ENCODE measurements around the gene PSMD12. TPM values are rescaled to one million over a fixed set of nuclear protein-coding genes. Genes with fewer than 3 reads are reported as not detected.

PSMD12 gene
- total and polyA plus RNA-seq, 9 of the 15 experiments (the other 6 are each of a cell fraction or from before 2014, with no cell fraction given), result 36.6 to 150 (median 65.5) TPM

DNA sequence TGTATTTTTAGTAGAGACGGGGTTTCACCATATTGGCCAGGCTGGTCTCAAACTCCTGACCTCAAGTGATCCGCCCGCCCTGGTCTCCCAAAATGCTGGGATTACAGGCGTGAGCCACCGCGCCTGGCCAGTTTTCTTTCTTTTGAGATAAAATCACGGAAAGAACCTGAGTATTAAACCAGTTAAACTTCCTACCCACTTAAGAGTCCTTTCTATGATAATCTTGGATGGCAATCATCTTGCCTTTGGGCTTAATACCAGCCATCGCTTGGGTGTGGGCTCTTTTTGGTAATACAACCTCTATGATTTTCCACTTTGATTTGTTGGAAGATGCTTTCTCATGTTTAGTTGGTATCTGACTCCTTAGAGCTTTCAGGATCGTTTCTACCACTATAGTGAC is 34.7 kb upstream of the PSMD12 start (continued):
- TF ChIP-seq, protein P1, sequence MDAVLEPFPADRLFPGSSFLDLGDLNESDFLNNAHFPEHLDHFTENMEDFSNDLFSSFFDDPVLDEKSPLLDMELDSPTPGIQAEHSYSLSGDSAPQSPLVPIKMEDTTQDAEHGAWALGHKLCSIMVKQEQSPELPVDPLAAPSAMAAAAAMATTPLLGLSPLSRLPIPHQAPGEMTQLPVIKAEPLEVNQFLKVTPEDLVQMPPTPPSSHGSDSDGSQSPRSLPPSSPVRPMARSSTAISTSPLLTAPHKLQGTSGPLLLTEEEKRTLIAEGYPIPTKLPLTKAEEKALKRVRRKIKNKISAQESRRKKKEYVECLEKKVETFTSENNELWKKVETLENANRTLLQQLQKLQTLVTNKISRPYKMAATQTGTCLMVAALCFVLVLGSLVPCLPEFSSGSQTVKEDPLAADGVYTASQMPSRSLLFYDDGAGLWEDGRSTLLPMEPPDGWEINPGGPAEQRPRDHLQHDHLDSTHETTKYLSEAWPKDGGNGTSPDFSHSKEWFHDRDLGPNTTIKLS (IDR thresholded peaks at IDR 0.05; ENCODE audit: borderline replicate concordance, low read depth), result no peak
- TF ChIP-seq, protein P2, sequence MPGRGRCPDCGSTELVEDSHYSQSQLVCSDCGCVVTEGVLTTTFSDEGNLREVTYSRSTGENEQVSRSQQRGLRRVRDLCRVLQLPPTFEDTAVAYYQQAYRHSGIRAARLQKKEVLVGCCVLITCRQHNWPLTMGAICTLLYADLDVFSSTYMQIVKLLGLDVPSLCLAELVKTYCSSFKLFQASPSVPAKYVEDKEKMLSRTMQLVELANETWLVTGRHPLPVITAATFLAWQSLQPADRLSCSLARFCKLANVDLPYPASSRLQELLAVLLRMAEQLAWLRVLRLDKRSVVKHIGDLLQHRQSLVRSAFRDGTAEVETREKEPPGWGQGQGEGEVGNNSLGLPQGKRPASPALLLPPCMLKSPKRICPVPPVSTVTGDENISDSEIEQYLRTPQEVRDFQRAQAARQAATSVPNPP (IDR thresholded peaks at IDR 0.05; ENCODE audit: borderline replicate concordance, insufficient read depth, insufficient read length), result no peak
- TF ChIP-seq, protein P3, sequence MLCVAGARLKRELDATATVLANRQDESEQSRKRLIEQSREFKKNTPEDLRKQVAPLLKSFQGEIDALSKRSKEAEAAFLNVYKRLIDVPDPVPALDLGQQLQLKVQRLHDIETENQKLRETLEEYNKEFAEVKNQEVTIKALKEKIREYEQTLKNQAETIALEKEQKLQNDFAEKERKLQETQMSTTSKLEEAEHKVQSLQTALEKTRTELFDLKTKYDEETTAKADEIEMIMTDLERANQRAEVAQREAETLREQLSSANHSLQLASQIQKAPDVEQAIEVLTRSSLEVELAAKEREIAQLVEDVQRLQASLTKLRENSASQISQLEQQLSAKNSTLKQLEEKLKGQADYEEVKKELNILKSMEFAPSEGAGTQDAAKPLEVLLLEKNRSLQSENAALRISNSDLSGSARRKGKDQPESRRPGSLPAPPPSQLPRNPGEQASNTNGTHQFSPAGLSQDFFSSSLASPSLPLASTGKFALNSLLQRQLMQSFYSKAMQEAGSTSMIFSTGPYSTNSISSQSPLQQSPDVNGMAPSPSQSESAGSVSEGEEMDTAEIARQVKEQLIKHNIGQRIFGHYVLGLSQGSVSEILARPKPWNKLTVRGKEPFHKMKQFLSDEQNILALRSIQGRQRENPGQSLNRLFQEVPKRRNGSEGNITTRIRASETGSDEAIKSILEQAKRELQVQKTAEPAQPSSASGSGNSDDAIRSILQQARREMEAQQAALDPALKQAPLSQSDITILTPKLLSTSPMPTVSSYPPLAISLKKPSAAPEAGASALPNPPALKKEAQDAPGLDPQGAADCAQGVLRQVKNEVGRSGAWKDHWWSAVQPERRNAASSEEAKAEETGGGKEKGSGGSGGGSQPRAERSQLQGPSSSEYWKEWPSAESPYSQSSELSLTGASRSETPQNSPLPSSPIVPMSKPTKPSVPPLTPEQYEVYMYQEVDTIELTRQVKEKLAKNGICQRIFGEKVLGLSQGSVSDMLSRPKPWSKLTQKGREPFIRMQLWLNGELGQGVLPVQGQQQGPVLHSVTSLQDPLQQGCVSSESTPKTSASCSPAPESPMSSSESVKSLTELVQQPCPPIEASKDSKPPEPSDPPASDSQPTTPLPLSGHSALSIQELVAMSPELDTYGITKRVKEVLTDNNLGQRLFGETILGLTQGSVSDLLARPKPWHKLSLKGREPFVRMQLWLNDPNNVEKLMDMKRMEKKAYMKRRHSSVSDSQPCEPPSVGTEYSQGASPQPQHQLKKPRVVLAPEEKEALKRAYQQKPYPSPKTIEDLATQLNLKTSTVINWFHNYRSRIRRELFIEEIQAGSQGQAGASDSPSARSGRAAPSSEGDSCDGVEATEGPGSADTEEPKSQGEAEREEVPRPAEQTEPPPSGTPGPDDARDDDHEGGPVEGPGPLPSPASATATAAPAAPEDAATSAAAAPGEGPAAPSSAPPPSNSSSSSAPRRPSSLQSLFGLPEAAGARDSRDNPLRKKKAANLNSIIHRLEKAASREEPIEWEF (CRISPR knock-in tag; IDR thresholded peaks at IDR 0.05), result no peak
- TF ChIP-seq U2AF2 (optimal IDR thresholded peaks at IDR 0.05; ENCODE audit: low read depth, low read length), result no peak
- no peak for TF ChIP-seq ZBTB1 (CRISPR knock-in tag; IDR thresholded peaks at IDR 0.05; ENCODE audit: borderline replicate concordance, low read depth)
- no peak for TF ChIP-seq CEBPG (CRISPR knock-in tag; IDR thresholded peaks at IDR 0.05)
- TF ChIP-seq CEBPG (tag; conservative IDR thresholded peaks at IDR 0.05 in 1 of 2, IDR thresholded peaks at IDR 0.05 in 1 of 2), result no peak

Measured in K562 (cell line).